ENCODE results near the gene PZP. TPM values are rescaled to one million over a fixed set of nuclear protein-coding genes. Genes with fewer than 3 reads are reported as not detected.
"Not testable (repeated sequence)": the region's sequence is repeated elsewhere in the genome, so short reads cannot be mapped to it uniquely, and the experiment has no call there.

PZP gene
- total RNA-seq, 2 donors from 2014 or later = 0.12 TPM; not detected in 1

DNA sequence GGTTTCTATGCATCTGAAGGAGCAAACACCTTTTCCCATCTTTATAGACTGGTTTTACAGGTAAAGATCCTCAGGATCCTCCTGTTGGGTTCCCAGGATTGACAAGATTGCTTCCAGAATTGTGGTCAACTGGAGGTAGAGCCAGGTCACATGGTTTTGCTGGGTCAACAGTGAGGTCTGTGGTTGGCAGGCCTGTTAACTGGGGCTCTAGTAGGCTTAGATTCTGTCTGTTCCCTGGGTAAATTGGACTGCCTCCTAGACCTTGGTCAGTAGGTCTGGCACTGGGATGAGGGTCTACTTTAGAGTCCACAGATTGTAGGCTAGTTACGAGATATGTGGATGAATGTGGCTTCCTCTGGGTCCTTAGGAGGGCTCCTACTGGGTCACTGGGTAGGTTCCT, 3.5 kb upstream of the PZP start:
- ATAC-seq (no peak), DNase-seq (no peak)
- intact Hi-C loops (cut with DNase I, micrococcal nuclease) = no loop called here

DNA sequence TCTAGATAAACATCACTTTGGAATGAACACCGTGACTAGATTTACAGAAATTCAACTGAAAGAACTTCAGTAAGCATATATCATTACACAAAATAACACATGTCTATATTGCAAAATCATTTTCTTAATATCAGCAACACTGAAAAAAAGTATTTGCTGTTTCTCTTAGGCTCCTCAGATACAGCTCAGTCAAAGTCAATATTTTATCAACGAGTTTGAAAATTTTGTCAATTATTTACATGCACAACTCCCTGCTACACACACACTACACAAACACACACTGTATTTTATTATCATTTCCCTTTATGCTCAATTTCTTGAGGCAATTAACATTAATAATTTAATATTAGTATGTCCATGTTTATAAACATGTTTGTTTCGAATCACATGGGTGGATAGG, 3.8 kb downstream of the PZP start:
- intact Hi-C loops (cut with DNase I, micrococcal nuclease) = no loop called here
- DNase-seq (no peak), ATAC-seq (no peak)

DNA sequence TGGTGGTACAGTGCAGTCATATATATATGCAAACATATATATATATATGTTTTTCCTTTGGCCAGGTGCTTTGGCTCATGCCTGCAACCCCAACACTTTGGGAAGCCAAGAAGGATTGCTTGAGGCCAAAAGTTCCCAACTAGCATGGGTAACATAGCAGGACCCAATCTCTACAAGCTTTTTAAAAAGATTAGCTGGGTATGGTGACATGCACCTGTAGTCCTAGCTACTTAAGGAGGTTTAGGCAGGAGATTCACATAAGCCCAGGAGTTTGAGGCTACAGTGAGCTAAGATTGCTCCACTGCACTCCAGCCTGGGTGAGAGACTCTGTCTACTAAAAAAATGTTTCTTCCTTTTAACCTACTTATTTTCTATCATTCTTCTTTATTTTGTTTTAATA, 10.2 kb downstream of the PZP start:
- no peak for ATAC-seq

DNA sequence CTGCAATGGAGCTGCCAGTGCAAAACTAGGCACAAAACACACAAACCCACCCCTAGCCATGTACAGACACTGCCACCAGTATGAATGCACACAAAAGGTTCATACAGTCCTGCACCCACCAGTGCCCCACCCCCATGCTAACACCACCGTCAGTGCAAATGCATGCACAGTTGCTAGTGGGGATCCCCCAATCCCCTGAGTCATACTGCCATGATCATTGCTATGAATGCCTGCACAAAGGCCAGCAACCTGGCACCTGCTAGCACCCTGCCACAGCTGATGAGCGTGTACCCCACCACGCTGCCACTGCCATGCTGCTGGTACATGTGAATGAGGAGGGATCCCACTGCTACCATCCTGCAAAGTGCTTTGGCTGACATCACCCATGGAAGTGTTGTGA, 23.9 kb downstream of the PZP start:
- DNase-seq (no peak), ATAC-seq (no peak)
- intact Hi-C loops (cut with DNase I, micrococcal nuclease) = no loop called here

More for the DNA sequence above, 10.2 kb downstream of the PZP start:
- intact Hi-C loops (cut with DNase I, micrococcal nuclease) = no loop called here
- no peak for DNase-seq

DNA sequence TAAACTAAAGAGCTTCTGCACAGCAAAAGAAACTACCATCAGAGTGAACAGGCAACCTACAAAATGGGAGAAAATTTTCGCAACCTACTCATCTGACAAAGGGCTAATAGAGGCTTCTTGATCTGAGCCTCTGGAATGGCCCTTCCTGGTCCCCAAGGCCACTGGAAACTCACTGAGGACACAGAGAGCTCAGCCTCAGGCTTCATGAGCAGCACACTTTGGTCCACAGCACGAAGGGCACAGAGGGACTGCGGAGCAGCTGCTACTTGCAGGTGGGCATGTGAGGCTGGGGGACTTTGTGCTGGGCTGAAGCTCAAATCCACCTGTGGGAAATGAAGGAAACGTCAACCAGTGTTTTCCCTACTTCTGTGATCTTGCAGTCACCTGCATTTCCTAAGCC, 27.4 kb downstream of the PZP start:
- intact Hi-C loops (cut with DNase I, micrococcal nuclease) = no loop called here
- ATAC-seq = no peak
- DNase-seq = no peak

DNA sequence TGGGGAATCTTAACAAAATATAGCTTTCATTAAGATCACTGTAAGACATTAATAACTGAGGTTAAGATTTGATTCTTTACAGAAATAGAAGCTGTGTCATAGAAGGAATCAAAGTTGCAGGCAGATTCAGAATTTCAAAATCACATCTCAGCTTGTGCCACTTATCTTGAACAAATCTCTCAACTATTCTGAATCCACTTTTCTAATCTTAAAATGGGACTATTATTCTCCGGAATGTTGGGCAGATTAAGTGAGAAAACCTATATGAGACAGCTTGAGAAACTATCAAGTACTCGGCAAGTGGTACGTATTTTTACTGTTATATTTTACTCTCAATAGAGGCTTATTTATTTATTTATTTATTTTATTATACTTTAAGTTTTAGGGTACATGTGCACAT, 28.4 kb downstream of the PZP start:
- DNase-seq = no peak
- no peak for ATAC-seq
- intact Hi-C loops (cut with DNase I, micrococcal nuclease) = no loop called here

DNA sequence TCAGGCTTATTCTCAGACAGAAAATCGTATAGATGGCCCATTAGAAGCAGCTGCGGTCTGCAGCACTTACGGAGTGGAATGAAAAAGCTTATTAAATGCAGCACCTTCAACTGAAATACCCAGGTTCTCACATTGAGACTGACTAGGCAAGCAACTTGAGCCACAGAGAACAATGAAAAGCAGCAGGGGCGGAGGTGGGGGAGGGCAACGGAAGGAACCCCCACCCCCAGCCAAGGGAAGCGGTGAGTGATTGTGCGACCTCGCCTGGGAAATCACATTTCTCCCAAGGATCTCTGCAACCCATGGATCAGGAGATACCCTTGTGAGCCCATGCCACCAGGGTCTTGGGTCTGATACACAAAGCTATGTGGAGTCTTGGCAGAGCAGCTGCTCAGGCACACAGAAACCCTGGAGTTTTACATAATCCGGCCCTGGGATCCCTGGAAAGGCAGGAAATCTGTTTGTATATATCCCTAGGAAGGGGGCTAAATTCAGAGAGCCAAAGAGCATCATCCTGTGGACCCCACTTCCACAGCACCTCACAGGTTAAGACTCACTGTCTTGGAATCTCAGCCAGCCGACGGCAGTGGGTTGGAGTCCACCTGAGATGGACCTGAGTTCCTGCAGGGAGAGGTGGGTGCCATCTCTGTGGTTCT, 38.1 kb downstream of the PZP start:
- ATAC-seq = no peak
- intact Hi-C loops (cut with DNase I, micrococcal nuclease) = no loop called here
- no peak for DNase-seq

DNA sequence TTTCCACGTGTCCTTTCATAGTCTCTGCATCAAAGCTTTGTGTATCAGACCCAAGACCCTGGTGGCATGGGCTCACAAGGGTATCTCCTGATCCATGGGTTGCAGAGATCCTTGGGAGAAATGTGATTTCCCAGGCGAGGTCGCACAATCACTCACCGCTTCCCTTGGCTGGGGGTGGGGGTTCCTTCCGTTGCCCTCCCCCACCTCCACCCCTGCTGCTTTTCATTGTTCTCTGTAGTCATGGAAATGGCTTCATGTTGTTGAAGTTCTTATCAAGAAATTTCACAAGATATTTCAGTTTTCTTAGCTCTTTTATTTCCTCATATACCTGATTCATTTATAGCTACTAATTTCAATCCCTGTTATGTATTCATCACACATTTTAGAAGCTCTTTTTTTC, 40.9 kb downstream of the PZP start:
- DNase-seq; ATAC-seq; intact Hi-C loops (cut with DNase I, micrococcal nuclease): not testable (repeated sequence)

DNA sequence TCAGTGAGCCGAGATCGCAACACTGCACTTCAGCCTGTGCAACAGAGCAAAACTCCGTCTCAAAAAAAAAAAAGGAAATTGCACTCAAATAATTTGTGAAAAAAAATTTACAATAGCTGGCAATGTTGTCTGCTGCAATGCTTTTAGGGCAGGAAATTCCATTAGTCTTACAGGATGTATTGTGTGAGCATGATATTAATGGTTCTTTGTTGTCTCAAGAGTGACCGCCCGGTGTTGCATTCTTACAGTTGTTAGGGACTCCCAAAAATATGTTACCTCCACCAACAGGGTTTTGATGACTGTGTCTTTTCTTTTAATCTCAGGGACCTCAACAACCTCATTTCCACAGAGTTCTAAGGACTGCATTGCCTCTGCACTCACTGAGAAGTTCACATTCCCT, 44.8 kb downstream of the PZP start:
- ATAC-seq = no peak
- intact Hi-C loops (cut with DNase I, micrococcal nuclease) = no loop called here
- DNase-seq = no peak

DNA sequence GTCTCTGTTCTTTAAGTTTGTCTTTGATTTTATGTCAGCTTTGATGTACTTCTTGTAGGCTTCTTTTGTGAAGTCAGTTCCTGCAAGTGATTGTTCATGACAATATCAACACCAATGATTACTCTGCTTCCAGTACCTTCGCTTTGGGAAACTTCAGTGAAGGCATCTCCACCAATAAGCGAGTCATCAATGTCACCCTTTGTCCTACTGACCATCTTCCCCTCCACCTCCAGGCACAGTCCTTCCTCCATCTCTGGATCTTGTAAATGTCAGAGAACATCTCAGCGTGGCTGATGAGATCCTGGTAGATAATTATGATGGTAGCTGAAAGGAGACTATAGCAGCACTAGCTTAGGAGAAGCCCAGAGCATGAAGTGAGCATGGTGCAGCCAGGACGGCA, 52.1 kb downstream of the PZP start:
- intact Hi-C loops (cut with DNase I, micrococcal nuclease) = no loop called here
- no peak for ATAC-seq
- no peak for DNase-seq

DNA sequence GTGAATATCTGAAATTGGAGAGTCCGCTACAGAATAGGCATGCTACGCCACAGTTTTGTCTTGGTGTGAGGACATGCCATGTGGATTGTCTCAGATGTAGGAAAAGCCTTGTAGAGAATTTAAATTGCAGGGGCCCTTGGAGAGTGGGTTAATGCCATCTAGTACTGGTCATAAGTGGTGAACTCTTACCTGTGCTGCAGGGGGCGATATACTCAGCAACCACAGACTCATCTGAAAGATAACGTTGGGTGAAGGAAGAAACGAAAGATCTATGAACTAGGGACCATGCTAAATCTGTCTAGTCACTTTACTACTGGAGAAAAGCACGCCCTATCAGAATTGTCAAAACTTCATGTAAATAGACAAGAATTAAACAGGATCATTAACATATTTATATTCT, 58.8 kb downstream of the PZP start:
- intact Hi-C loops (cut with DNase I, micrococcal nuclease) = no loop called here
- ATAC-seq = no peak

DNA sequence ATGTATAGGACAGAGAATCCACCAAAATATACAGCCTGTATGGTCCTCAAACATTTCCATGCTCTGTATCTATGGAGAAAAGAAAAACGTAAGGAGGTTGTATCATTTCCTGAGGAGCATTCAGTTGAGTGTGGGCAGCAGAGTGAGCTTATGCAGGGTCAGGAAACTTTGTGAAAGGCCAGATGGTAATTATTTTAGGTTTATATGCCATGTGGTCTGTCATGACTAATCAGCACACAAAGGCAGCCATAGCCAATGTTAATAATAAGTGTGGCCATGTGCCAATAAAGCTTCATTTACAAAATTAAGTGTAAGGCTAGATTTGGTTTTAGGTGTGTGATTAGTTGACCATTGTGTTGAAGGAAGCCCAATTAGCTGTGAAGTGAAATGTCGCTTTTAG, 59.3 kb downstream of the PZP start:
- ATAC-seq = no peak
- no peak for DNase-seq
- intact Hi-C loops (cut with DNase I, micrococcal nuclease) = no loop called here

More for the DNA sequence above, 58.8 kb downstream of the PZP start:
- no peak for DNase-seq

DNA sequence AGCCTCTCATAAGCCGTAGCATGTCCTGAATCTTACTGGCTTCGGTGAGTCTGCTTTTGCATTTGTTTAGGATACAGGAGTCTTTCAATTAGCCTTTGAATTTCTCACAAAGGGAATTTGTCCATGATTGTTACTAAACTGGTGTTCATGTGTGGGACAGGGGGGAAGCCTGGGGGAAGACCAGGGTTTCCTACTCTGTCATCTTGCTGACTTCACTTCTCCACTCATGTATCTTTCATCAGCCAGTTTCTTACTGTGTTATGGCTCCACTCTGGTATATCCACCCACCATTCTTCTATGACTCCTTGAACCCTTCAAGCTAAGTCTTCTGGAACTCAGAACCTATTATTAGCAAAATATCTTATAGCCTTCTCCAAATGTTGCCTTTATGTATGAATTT, 60.7 kb downstream of the PZP start:
- no peak for ATAC-seq
- intact Hi-C loops (cut with DNase I, micrococcal nuclease) = no loop called here

DNA sequence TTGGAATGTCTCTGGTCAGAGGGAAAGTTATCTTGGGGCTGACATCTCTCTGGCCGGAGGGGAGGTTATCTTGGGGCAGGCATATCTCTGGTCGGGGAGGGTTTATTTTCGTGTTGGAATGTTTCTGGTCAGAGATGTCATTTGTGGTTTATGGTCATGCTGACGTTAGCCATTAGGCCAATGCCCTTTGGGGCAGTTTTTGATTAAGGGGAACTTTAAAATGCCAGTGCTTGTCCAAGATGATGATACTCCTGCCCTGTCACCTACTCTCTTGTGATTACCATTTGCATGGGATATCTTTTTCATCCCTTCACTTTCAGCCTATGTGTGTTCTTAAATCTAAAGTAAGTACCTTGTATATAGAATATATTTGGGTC, 63.5 kb downstream of the PZP start:
- DNase-seq (no peak), ATAC-seq (no peak)
- intact Hi-C loops (cut with DNase I, micrococcal nuclease) = no loop called here

More for the DNA sequence above, 60.7 kb downstream of the PZP start:
- DNase-seq = no peak

DNA sequence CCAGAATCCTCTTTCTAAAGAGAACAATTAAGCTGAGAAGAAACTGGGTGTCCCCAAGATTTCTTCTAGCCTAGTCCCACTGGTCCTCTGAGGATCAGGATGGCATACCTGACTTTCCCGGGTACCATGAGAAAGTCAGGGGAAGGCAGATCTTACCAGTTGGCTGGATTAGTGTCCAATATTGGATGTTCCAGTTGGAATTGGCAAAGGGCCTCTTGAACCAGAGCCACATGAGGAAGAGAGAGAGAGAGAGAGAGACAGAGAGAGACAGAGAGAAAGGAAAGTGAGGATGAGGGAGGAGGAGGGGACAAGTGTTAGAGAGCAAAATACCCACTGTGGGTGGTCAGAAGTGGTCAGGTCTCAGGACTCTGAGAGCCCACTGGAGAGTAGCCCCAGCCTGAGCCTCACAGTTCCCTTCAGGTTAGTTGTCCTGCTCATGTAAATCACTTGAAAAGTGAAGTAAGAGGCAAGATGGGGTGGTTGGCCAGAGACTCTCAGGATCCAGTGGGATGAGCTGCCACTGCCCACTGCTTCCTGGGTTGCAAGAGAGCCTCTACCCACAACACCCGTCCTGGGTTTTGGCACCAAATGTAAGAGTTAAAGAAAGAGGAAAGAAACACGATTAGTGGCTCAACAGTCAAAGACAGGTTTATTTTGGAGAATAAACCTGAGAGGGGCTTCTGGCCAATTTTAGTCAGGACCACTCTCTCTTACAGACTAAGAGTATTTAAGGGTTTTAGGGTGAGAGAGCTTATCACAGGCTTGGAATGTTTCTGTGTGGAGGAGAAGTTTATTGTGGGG, 64.1 kb downstream of the PZP start:
- DNase-seq (no peak), ATAC-seq (no peak)
- intact Hi-C loops (cut with DNase I, micrococcal nuclease) = no loop called here

DNA sequence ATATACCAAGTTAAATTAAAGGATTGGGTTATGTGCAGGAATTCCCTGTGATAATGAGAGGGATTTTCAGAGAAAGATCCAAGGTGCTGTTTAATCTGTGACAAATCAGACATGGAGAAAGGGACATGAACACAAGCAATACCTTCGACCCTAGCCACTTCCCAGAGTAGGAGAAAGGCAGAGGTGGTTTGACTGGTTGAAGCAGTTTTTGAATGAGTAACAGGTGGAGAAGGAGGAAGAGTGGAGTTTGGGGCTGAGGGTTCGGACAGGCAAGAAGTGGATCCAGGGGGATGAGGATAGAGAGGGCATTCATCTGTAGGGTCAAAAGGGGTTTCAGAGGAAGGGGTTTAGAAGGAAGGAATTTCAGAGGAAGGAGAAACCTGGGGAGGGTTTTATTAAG, 65.1 kb downstream of the PZP start:
- ATAC-seq = no peak
- DNase-seq = no peak

DNA sequence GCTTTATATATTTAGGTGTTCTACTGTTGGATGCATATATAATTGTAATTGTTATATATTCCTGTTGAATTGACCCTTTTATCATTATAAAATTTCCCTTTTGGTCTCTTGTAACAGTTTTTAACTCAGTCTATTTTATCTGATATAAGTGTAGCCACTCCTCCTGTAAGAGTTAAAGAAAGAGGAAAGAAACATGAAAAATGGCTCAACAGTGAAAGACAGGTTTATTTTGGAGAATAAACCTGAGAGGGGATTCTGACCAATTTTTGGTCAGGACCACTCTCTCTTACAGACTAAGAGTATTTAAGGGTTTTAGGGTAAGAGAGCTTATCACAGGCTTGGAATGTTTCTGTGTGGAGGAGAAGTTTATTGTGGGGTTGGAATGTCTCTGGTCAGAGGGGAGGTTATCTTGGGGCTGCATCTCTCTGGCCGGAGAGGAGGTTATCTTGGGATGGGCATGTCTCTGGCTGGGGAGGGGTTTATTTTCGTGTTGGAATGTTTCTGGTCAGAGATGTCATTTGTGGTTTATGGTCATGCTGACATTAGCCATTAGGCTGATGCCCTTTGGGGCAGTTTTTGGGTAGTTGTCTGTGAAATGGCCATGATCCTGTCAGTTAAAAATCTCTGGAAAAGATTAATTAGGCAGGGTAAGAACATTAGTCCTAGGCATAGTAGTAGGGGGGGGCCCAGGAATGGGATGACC, 68.5 kb downstream of the PZP start:
- ATAC-seq; DNase-seq; intact Hi-C loops (cut with DNase I, micrococcal nuclease): not testable (repeated sequence)

More for the DNA sequence above, 65.1 kb downstream of the PZP start:
- intact Hi-C loops (cut with DNase I, micrococcal nuclease) = no loop called here

DNA sequence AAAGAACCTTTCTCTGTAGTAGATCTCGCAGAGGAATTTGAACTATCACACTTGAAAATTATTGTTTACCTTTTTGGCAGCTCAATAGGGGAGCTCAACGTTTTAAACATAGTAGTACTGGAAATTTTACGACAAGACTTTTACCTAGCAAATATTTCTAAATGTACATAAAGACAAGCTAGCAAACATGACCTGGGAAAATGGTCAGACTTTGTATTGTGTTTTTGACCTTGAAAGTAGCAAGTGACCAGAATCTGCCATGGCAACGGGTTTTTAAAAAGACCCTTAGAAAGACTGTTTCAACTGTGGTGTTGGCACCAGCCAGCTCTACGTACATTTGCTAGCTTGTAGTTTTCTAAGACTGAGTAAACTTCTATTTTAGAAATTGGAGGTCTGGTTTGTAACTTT, 72.3 kb downstream of the PZP start:
- ATAC-seq = no peak
- intact Hi-C loops (cut with DNase I, micrococcal nuclease) = no loop called here
- DNase-seq = no peak

DNA sequence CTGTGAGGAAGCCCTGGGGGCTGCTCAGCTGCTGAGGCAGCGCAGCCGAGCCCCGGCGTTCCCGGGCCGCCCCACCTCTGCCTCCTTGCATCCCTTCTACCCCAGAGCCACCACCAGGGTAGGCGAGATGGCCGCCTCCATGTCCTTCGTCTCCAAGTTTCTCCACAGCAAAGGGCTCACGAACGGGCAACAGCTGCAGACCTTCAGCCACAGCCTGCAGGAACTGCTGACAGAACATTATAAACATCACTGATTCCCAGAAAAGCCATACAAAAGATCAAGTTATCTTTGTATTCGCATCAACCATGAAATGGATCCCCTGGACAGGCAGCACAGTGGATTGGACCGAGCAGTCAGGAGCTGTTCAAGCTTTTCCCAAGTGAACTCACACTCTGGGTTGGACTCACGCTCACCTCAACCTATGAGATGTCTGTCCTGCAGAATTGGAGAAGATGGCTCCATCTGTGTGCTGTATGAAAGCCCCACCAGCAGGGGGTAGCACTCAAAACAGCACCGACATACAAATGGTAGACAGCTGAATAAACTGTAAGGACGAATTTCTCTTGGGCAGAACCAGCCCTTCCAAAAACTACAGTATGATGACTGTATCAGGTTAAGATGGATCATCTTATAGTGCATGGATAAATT, 73.1 kb downstream of the PZP start:
- ATAC-seq = no peak
- intact Hi-C loops (cut with DNase I, micrococcal nuclease) = no loop called here
- DNase-seq = no peak
